HEK293T (cell line): ENCODE measurements around the gene CERCAM.
"Not testable (repeated sequence)": the region's sequence is repeated elsewhere in the genome, so short reads cannot be mapped to it uniquely, and the experiment has no call there.

Experiments
- CTCF ChIA-PET: fragments of 350-600 bp; formaldehyde crosslinking; extraction: SDS; loops from one replicate; lab custom pipeline; 2021; ENCODE audit warnings: antibody characterized with exemption, inconsistent platforms; lab: Yijun Ruan, JAX
- POLR2A ChIA-PET: fragments of 350-600 bp; formaldehyde crosslinking; extraction: SDS; loops from one replicate; lab custom pipeline; 2020; ENCODE audit warnings: antibody characterized with exemption, inconsistent platforms; lab: Yijun Ruan, JAX
- DNase-seq: peaks from one replicate; pipeline ENCODE4 v3.0.0; 2012; ENCODE audit warnings: mixed read lengths; ENCODE audit errors: extremely low spot score
- ARNT ChIP-seq: fragments of 450-650 bp; IDR thresholded peaks from 2 replicates; pipeline ENCODE4 v1.6.1; 2017; ENCODE audit warnings: mild to moderate bottlenecking
- BHLHE40 ChIP-seq: fragments of 450-650 bp; IDR thresholded peaks from 2 replicates; pipeline ENCODE4 v1.6.1; 2016; ENCODE audit warnings: mild to moderate bottlenecking, moderate library complexity, borderline replicate concordance
- CTBP1 ChIP-seq: fragments of 450-650 bp; IDR thresholded peaks from 2 replicates; pipeline ENCODE4 v1.6.1; 2016; ENCODE audit warnings: borderline replicate concordance
- ELF4 ChIP-seq: fragments of 450-650 bp; IDR thresholded peaks from 2 replicates; pipeline ENCODE4 v1.6.1; 2017; ENCODE audit warnings: antibody characterized with exemption
- FOXA1 ChIP-seq: fragments of 450-650 bp; IDR thresholded peaks from 2 replicates; pipeline ENCODE4 v1.6.1; 2016; ENCODE audit warnings: mild to moderate bottlenecking
- FOXK2 ChIP-seq: fragments of 450-650 bp; IDR thresholded peaks from 2 replicates; pipeline ENCODE4 v1.6.1; 2016; ENCODE audit warnings: mild to moderate bottlenecking
- FOXM1 ChIP-seq: fragments of 450-650 bp; IDR thresholded peaks from 2 replicates; pipeline ENCODE4 v1.6.1; 2017; ENCODE audit warnings: mild to moderate bottlenecking, borderline replicate concordance
- HDGF ChIP-seq: fragments of 450-650 bp; IDR thresholded peaks from 2 replicates; pipeline ENCODE4 v1.6.1; 2017; ENCODE audit warnings: antibody characterized with exemption, borderline replicate concordance
- L3MBTL2 ChIP-seq: fragments of 450-650 bp; conservative IDR thresholded peaks from 2 replicates; pipeline ENCODE4 v1.6.1; 2016; ENCODE audit warnings: mild to moderate bottlenecking
- LEF1 ChIP-seq: fragments of 450-650 bp; IDR thresholded peaks from 2 replicates; pipeline ENCODE4 v1.6.1; 2017; ENCODE audit warnings: mild to moderate bottlenecking, borderline replicate concordance
- NFRKB ChIP-seq: fragments of 450-650 bp; IDR thresholded peaks from 2 replicates; pipeline ENCODE4 v1.6.1; 2016; ENCODE audit warnings: mild to moderate bottlenecking, moderate library complexity
- SP1 ChIP-seq: fragments of 450-650 bp; IDR thresholded peaks from 2 replicates; pipeline ENCODE4 v1.6.1; 2017
- SUZ12 ChIP-seq: fragments of 450-650 bp; IDR thresholded peaks from 2 replicates; pipeline ENCODE4 v1.6.1; 2016; ENCODE audit warnings: mild to moderate bottlenecking
- TARDBP ChIP-seq: fragments of 450-650 bp; IDR thresholded peaks from 2 replicates; pipeline ENCODE4 v1.6.1; 2016
- ZNF384 ChIP-seq: fragments of 450-650 bp; IDR thresholded peaks from 2 replicates; pipeline ENCODE4 v1.6.1; 2016
- TF ChIP-seq, protein P1 (sequence below): fragments of 450-650 bp; IDR thresholded peaks from 2 replicates; pipeline ENCODE4 v1.6.1; 2016

Gene CERCAM

DNA sequence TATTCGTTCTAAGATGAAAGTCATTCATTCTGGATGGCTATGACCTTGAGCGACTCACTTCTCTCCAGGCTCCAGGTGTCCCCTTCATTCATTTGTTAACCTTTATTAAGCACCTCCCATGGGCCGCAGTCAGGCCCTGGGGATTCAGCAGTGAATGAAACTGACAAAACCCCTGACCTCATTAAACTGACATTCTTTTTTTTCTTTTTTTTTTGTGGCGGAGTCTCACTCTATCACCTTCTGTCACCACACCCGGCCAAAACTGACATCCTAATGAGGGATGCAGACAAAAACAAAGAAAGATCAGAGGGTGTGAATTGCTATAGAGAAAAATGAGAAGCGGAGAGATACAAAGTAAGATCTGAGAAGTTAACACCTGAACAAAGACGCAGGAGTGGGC is 18.6 kb downstream of the CERCAM start:
- TF ChIP-seq FOXM1 = no peak
- no peak for TF ChIP-seq TARDBP
- TF ChIP-seq SP1 = no peak
- no peak for TF ChIP-seq FOXK2
- CTCF ChIA-PET = interaction anchor here (0.6 to 1.1 kb wide), 7 partner anchors 16 to 237 kb away, joined by 3 to 4 read pairs (median 3); partner anchors contain the start of gene CERCAM
- POLR2A ChIA-PET = no interaction called here
- no peak for DNase-seq

DNA sequence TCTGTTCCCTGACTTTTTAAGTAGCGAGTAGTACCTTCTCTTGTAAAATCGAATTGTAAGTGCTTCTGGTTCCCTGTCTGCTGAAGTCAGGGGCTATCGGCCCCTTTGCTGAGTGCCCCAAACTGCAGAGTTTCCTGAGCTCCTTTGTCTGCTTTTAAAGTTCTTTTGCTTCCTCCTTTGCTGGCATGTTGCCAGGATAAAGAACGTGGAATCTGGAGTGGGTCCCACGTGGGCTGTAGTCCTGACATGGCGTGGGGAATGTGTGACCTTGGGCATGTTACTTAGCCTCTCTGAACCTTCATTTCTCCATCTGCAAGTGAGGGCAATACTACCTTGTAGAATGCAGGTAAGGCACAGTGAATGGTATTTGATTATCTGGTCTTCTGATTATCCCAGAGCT is 21.5 kb downstream of the CERCAM start:
- CTCF ChIA-PET = no interaction called here
- POLR2A ChIA-PET = no interaction called here
- TF ChIP-seq FOXM1 (no peak), HDGF (no peak), FOXA1 (no peak), ELF4 (no peak), NFRKB (no peak), SUZ12 (no peak), ARNT (no peak), SP1 (no peak), FOXK2 (no peak), CTBP1 (no peak), L3MBTL2 (no peak), TARDBP (no peak)
- TF ChIP-seq, protein P1, sequence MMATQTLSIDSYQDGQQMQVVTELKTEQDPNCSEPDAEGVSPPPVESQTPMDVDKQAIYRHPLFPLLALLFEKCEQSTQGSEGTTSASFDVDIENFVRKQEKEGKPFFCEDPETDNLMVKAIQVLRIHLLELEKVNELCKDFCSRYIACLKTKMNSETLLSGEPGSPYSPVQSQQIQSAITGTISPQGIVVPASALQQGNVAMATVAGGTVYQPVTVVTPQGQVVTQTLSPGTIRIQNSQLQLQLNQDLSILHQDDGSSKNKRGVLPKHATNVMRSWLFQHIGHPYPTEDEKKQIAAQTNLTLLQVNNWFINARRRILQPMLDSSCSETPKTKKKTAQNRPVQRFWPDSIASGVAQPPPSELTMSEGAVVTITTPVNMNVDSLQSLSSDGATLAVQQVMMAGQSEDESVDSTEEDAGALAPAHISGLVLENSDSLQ = no peak

DNA sequence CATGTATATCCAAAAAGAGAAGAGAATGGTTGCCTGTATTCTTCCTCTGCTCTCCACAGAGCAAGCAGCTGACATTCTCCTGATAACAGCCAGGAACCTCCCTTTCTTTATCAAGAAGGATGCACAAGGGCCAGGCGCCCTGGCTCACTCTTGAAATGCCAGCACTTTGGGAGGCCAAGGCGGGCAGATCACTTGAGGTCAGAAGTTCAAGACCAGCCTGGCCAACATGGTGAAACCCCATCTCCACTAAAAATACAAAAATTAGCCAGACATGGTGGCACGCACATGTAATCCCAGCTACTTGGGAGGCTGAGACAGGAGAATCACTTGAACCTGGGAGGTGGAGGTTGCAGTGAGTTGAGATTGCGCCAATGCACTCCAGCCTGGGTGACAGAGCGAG is 25.8 kb downstream of the CERCAM start:
- POLR2A ChIA-PET, DNase-seq: not testable (repeated sequence)
- CTCF ChIA-PET = interaction anchor here (0.6 kb wide), 1 partner anchor 677 kb away, joined by 3 read pairs; no protein-coding TSS in a partner anchor

More for the DNA sequence above, 21.5 kb downstream of the CERCAM start:
- DNase-seq = no peak

DNA sequence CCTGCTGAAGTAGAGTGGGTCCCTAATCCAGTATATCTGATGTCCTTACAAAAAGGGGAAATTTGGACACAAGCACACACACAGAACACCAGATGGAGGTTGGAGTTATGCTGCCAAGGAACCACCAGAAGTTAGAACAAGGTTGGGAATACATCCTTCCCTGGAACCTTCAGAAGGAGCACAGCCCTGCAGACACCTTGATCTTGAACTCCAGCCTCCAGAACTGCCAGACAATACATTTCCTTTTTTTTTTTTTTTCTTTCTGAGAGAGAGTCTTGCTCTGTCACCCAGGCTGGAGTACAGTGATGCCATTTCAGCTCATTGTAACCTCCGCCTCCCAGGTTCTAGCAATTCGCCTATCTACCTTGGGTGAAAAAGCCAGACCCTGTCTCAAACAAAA is 28.1 kb downstream of the CERCAM start:
- TF ChIP-seq HDGF (no peak), SUZ12 (no peak), ZNF384 (no peak), FOXM1 (no peak), BHLHE40 (no peak), FOXA1 (no peak), ARNT (no peak), NFRKB (no peak), TARDBP (no peak), CTBP1 (no peak), SP1 (no peak), ELF4 (no peak), FOXK2 (no peak), LEF1 (no peak), L3MBTL2 (no peak)
- TF ChIP-seq, protein P1 = no peak
- DNase-seq = no peak
- CTCF ChIA-PET = interaction anchor here (0.6 kb wide), 1 partner anchor 506 kb away, joined by 4 read pairs; no protein-coding TSS in a partner anchor
- POLR2A ChIA-PET = no interaction called here

- no peak for DNase-seq
- ChIA-PET POLR2A (no interaction called here), CTCF (interaction anchor here (0.7 kb wide), 1 partner anchor 45 kb away, joined by 3 read pairs; no protein-coding TSS in a partner anchor)
- TF ChIP-seq FOXK2 (no peak), FOXM1 (no peak), HDGF (no peak), SP1 (no peak), BHLHE40 (no peak), FOXA1 (no peak), NFRKB (no peak), TARDBP (no peak), CTBP1 (no peak), ELF4 (no peak)
Measured at GRCh38 chr9:128454991-128455390, 34.3 kb downstream of the CERCAM start.

DNA sequence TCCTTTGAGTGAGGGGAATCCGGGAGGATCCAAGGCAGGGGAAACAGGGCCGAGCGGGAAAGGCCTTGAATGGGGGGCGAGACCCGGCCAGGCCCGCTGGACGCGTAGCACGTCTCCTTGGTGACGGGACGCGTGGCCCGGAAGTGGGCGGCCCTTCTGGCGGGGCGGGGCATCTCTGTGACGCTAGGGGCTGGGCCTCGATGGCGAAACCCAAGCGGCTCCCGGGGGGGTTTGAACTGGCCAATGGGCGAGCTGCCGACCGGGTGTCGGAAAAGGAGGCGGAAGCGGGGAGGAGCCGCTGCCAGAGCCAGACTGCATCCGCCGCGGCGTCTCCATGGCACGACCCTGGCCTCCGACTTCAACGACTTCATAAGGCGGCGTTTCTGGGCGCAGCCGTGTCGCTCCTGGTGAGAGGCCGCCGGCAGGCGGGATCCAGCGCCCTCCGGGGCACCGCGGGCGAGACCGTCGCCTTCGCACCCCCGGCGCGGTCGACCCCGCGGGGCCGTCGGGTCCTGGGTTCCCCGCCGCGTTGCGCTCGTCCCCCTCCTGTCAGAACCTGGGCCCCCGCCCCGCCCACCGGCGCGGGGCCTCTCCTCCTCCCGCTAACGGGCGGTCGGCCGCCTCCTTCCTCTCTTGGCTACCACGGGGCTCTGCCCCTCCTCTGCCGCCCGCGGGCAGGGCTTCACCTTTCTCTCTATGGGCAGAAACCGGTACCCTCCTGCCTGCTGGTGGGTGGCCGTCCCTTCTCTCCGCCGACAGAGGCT is 35.4 kb downstream of the CERCAM start, which contains the start of gene ODF2:
Gene ODF2 (plus strand): TSS at position 158 of the 764 bp plus-strand sequence. CDS start 86 bp downstream, at position 244.
- peak; percentile 70 for TF ChIP-seq ELF4
- TF ChIP-seq, protein P1 = no peak
- CTCF ChIA-PET = no interaction called here
- peak; percentile 99 for DNase-seq
- POLR2A ChIA-PET = interaction anchor here (0.6 kb wide), 1 partner anchor 12 kb away, joined by 3 read pairs; no protein-coding TSS in a partner anchor

GRCh38 chr9:128456613-128457061 is 36.0 kb downstream of the CERCAM start:
- peak; percentile 82 for DNase-seq
- POLR2A ChIA-PET = no interaction called here
- TF ChIP-seq, protein P1 = peak; percentile 85
- TF ChIP-seq BHLHE40 (no peak), L3MBTL2 (peak; percentile 86)
- CTCF ChIA-PET = interaction anchor here (0.7 kb wide), 1 partner anchor 171 kb away, joined by 5 read pairs; no protein-coding TSS in a partner anchor
